Measurements from ENCODE around the gene VSIG10. TPM values are rescaled to one million over a fixed set of nuclear protein-coding genes. Genes with fewer than 3 reads are reported as not detected.

Gene VSIG10
- total and polyA plus RNA-seq, 10 donors: 4.9 to 22.9 (median 13.4) TPM

- H3K4me3 ChIP-seq: no peak overlapping the region
- intact Hi-C loops (cut with DNase I; ENCODE audit: low total_unique reads): no loop called here
- H3K27me3 ChIP-seq (replicated peaks in 1 of 7): no peaks in the 10 kb centered on the region
- peaks cover 0 to 13% (median 2%) of the 10 kb centered on the region in 6 donors for H3K4me1 ChIP-seq
- no peak overlapping the region for H3K27ac ChIP-seq
- WGBS, 5 donors: 78 to 94% (median 88%) methylated on average over 3 of the region's 3 CpGs
- peaks cover 0 to 6% (median 0%) of the 10 kb centered on the region in 6 donors for H3K36me3 ChIP-seq
- TF ChIP-seq POLR2A (IDR thresholded peaks at IDR 0.05): no peak
- TF ChIP-seq POLR2AphosphoS5 (IDR thresholded peaks at IDR 0.05): no peak
- no peak for TF ChIP-seq CTCF (IDR thresholded peaks at IDR 0.05 in 8 of 11, conservative IDR thresholded peaks at IDR 0.05 in 3 of 11)
- DNase-seq: no peak
- H3K9me3 ChIP-seq: no peaks in the 10 kb centered on the region
These were observed 33.2 kb downstream of the VSIG10 start for GRCh38 chr12:118070650-118071049.

- Histone ChIP-seq H3K4me3 (no peak overlapping the region), H3K27me3 (replicated peaks in 1 of 7) (no peaks in the 10 kb centered on the region), H3K36me3 (peaks cover 0 to 4% (median 0%) of the 10 kb centered on the region in 6 donors), H3K4me1 (peaks cover 9 to 35% (median 24%) of the 10 kb centered on the region in 6 donors), H3K27ac (no peak overlapping the region), H3K9me3 (no peaks in the 10 kb centered on the region)
- no peak for DNase-seq
- intact Hi-C loops (cut with DNase I; ENCODE audit: low total_unique reads): no loop called here
- TF ChIP-seq POLR2AphosphoS5 (IDR thresholded peaks at IDR 0.05) (no peak), CTCF (IDR thresholded peaks at IDR 0.05 in 8 of 11, conservative IDR thresholded peaks at IDR 0.05 in 3 of 11) (no peak), POLR2A (IDR thresholded peaks at IDR 0.05) (no peak)
- 61 to 91% (median 63%) methylated on average over 2 of the region's 2 CpGs for WGBS, 5 donors
These were observed 35.4 kb downstream of the VSIG10 start for GRCh38 chr12:118068445-118068844.

GRCh38 chr12:118065380-118065779 lies 38.4 kb downstream of the VSIG10 start:
- TF ChIP-seq POLR2A (IDR thresholded peaks at IDR 0.05) (no peak), POLR2AphosphoS5 (IDR thresholded peaks at IDR 0.05) (no peak), CTCF (IDR thresholded peaks at IDR 0.05 in 8 of 11, conservative IDR thresholded peaks at IDR 0.05 in 3 of 11) (no peak)
- intact Hi-C loops (cut with DNase I; ENCODE audit: low total_unique reads): no loop called here
- Histone ChIP-seq H3K36me3 (no peaks in the 10 kb centered on the region), H3K4me1 (peaks cover 9 to 55% (median 38%) of the 10 kb centered on the region in 6 donors), H3K4me3 (no peak overlapping the region), H3K9me3 (no peaks in the 10 kb centered on the region), H3K27ac (peak overlapping the region in 7 of 8 donors; percentile 14 to 65 (median 29)), H3K27me3 (replicated peaks in 1 of 7) (no peaks in the 10 kb centered on the region)
- WGBS, 5 donors: 13 to 33% (median 26%) methylated on average over 1 of the region's 1 CpG
- DNase-seq: no peak

- Histone ChIP-seq H3K4me1 (peaks cover 16 to 63% (median 46%) of the 10 kb centered on the region in 6 donors), H3K4me3 (no peak overlapping the region), H3K27ac (peak overlapping the region in 6 of 8 donors; percentile 15 to 65 (median 40)), H3K9me3 (no peaks in the 10 kb centered on the region), H3K27me3 (replicated peaks in 1 of 7) (no peaks in the 10 kb centered on the region), H3K36me3 (no peaks in the 10 kb centered on the region)
- intact Hi-C loops (cut with DNase I; ENCODE audit: low total_unique reads): no loop called here
- peak in 2 of 11 experiments; percentile 9 to 35 for TF ChIP-seq CTCF (IDR thresholded peaks at IDR 0.05 in 8 of 11, conservative IDR thresholded peaks at IDR 0.05 in 3 of 11)
- no peak for TF ChIP-seq POLR2AphosphoS5 (IDR thresholded peaks at IDR 0.05)
- 16 to 30% (median 18%) methylated on average over 2 of the region's 2 CpGs for WGBS, 5 donors
- DNase-seq: no peak
These were observed 39.2 kb downstream of the VSIG10 start for GRCh38 chr12:118064608-118065007.

Data from spleen (tissue), 11 donors.